ACHN (cell line): ENCODE measurements around the gene LIN28A.
A peak's percentile ranks its signal among the peaks of the same experiment; 100 is the strongest.
"Not testable (repeated sequence)": the region's sequence is repeated elsewhere in the genome, so short reads cannot be mapped to it uniquely, and the experiment has no call there.

ENCODE experiments used
- DNase-seq: peaks from one replicate; pipeline ENCODE4 v3.0.0-alpha.2; 2015
- in situ Hi-C: cut with HindIII; loops from 2 replicates; pipeline ENCODE4 v1.10.0; 2017; ENCODE audit warnings: low sequenced_read_pairs, low pct_ligation_motif_present, low pct_unique_long_range_greater_than_20kb

LIN28A gene

GRCh38 chr1:26410706-26411623 lies at the start of gene LIN28A:
Gene LIN28A (plus strand): TSS chr1:26410817. CDS start chr1:26410892, 75 bp downstream.
- DNase-seq, result no peak
- in situ Hi-C loops, result no loop called here

GRCh38 chr1:26361605-26362122 lies 49.0 kb upstream of the LIN28A start:
- no peak for DNase-seq
- in situ Hi-C loops, result no loop called here

GRCh38 chr1:26362331-26362730 lies 48.3 kb upstream of the LIN28A start:
- DNase-seq, result no peak
- in situ Hi-C loops, result no loop called here

- DNase-seq, result peak; percentile 75
- in situ Hi-C loops, result no loop called here
These were observed 46.8 kb upstream of the LIN28A start for GRCh38 chr1:26363549-26364448.

GRCh38 chr1:26364956-26365355 lies 45.7 kb upstream of the LIN28A start:
- DNase-seq, result no peak
- in situ Hi-C loops, result no loop called here

- DNase-seq, result no peak
- in situ Hi-C loops, result no loop called here
These were observed 43.2 kb upstream of the LIN28A start for GRCh38 chr1:26367441-26367840.

- in situ Hi-C loops, result no loop called here
- no peak for DNase-seq
These were observed 42.6 kb upstream of the LIN28A start for GRCh38 chr1:26368006-26368405.

- no peak for DNase-seq
- in situ Hi-C loops, result no loop called here
These were observed 42.1 kb upstream of the LIN28A start for GRCh38 chr1:26368486-26368885.

GRCh38 chr1:26370591-26371382 lies 39.8 kb upstream of the LIN28A start:
- in situ Hi-C loops, result no loop called here
- DNase-seq, result no peak

GRCh38 chr1:26372039-26372438 lies 38.6 kb upstream of the LIN28A start:
- no peak for DNase-seq

GRCh38 chr1:26372611-26373010 lies 38.0 kb upstream of the LIN28A start, which contains the start of gene ZNF683:
Gene ZNF683 (minus strand): TSS chr1:26372750. CDS start chr1:26368571, 4,179 bp downstream.
- in situ Hi-C loops, DNase-seq: not testable (repeated sequence)

More at GRCh38 chr1:26372039-26372438, 38.6 kb upstream of the LIN28A start:
- in situ Hi-C loops, result no loop called here

GRCh38 chr1:26373281-26373680 lies 37.3 kb upstream of the LIN28A start:
- DNase-seq, result no peak
- in situ Hi-C loops, result no loop called here

- in situ Hi-C loops, result no loop called here
- no peak for DNase-seq
These were observed 36.8 kb upstream of the LIN28A start for GRCh38 chr1:26373789-26374188.

GRCh38 chr1:26374361-26374760 lies 36.3 kb upstream of the LIN28A start:
- in situ Hi-C loops, DNase-seq: not testable (repeated sequence)

- in situ Hi-C loops, result no loop called here
- no peak for DNase-seq
These were observed 35.5 kb upstream of the LIN28A start for GRCh38 chr1:26375081-26375480.

- no peak for DNase-seq
- in situ Hi-C loops, result no loop called here
These were observed 34.6 kb upstream of the LIN28A start for GRCh38 chr1:26376050-26376449.

- DNase-seq, result peak; percentile 63
These were observed 32.3 kb upstream of the LIN28A start for GRCh38 chr1:26378088-26378878.

More at GRCh38 chr1:26378088-26378878, 32.3 kb upstream of the LIN28A start:
- in situ Hi-C loops, result no loop called here
